Activated naive CD8-positive, alpha-beta T cell treated with anti-CD3 and anti-CD28 coated beads for 36 hours (primary cell): ENCODE data around the gene SSH3. TPM values are rescaled to one million over a fixed set of nuclear protein-coding genes. Genes with fewer than 3 reads are reported as not detected.
A peak's percentile ranks its signal among the peaks of the same experiment; 100 is the strongest.

Source experiments
- DNase-seq: peaks from one replicate; pipeline ENCODE4 v3.0.0; 2021
- H3K27ac Mint-ChIP-seq: one replicate; pipeline ENCODE4 v1.8.0; 2022; ENCODE audit warnings: mild to moderate bottlenecking, moderate library complexity, mixed read lengths
- H3K27me3 Mint-ChIP-seq: one replicate; pipeline ENCODE4 v1.8.0; 2022; ENCODE audit warnings: mild to moderate bottlenecking, mixed read lengths
- H3K36me3 Mint-ChIP-seq: one replicate; pipeline ENCODE4 v1.8.0; 2021; ENCODE audit warnings: mild to moderate bottlenecking, mixed read lengths
- H3K4me1 Mint-ChIP-seq: one replicate; pipeline ENCODE4 v1.8.0; 2021; ENCODE audit warnings: mixed read lengths
- H3K4me3 Mint-ChIP-seq: one replicate; pipeline ENCODE4 v1.8.0; 2022; ENCODE audit warnings: mild to moderate bottlenecking, moderate library complexity, mixed read lengths
- H3K9me3 Mint-ChIP-seq: one replicate; pipeline ENCODE4 v1.8.0; 2022; ENCODE audit warnings: mixed read lengths
- total RNA-seq, 2 experiments: library from RNA; stranded (reverse); gene quantifications; one replicate each; pipeline ENCODE4 v1.2.3, GENCODE V29; 2021

Gene SSH3
- total RNA-seq, 2 experiments from 2014 or later, result 4.6 to 4.7 TPM

- peaks cover 49% of the 10 kb centered on the region for H3K4me1 Mint-ChIP-seq
- H3K4me3 Mint-ChIP-seq, result no peak overlapping the region
- no peaks in the 10 kb centered on the region for H3K9me3 Mint-ChIP-seq
- H3K27me3 Mint-ChIP-seq, result no peaks in the 10 kb centered on the region
- no peak overlapping the region for H3K27ac Mint-ChIP-seq
- DNase-seq, result no peak
- H3K36me3 Mint-ChIP-seq, result no peaks in the 10 kb centered on the region
Measured at GRCh38 chr11:67347964-67348749, 44.8 kb downstream of the SSH3 start.

DNA sequence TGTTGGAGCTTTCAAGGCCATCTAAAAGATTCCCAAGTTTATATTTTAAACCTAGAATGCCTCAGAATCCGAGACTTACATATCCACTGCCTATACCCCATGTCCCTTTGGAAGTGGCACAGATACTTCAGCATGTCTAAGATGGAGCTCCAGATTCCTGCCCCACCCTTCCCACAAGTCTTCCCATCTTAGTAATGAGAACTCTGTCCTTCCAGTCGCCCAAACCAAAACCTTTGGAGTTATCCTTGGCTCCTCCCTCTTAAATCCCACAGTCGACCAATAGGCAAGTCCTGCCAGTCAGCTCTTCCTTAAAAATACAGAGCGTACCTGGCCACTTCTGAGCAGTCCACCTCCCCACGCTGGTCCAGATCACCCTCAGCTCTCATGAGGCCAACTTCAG lies 45.7 kb downstream of the SSH3 start:
- Mint-ChIP-seq H3K36me3 (no peaks in the 10 kb centered on the region), H3K4me3 (no peak overlapping the region), H3K27ac (no peak overlapping the region), H3K4me1 (peaks cover 52% of the 10 kb centered on the region), H3K27me3 (no peaks in the 10 kb centered on the region), H3K9me3 (no peaks in the 10 kb centered on the region)
- no peak for DNase-seq

GRCh38 chr11:67349457-67349856 lies 46.1 kb downstream of the SSH3 start:
- Mint-ChIP-seq H3K4me3 (no peak overlapping the region), H3K27ac (peak overlapping the region; percentile 12), H3K4me1 (peaks cover 53% of the 10 kb centered on the region), H3K27me3 (no peaks in the 10 kb centered on the region), H3K9me3 (no peaks in the 10 kb centered on the region), H3K36me3 (no peaks in the 10 kb centered on the region)
- DNase-seq, result no peak

DNA sequence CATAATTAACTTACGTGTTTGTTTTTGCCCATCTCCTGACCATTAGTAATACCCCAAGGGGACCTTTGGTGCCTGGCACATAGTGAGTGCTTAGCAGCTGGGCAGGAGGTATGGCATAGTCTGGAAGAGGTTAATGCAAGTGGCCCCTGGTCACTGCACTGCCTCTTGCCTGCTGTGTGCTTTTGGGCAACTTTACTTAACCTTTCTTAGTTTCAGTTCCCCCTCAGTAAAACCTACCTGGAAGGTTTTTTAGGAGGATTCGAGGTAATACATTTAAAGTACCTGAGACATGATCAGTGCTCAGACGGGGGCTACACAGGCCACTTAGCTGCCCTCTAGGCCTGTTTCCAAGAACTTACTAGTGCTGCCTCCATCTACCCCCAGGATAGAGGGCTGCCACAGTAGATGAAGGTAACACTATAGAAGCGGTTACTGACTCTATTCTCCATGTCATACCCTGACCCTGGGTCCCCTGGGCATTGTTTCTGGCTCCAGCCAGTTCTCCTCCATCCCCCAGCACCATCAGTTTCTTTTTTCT lies 46.7 kb downstream of the SSH3 start:
- no peaks in the 10 kb centered on the region for H3K27me3 Mint-ChIP-seq
- H3K27ac Mint-ChIP-seq, result peak overlapping the region; percentile 12
- no peaks in the 10 kb centered on the region for H3K9me3 Mint-ChIP-seq
- H3K36me3 Mint-ChIP-seq, result no peaks in the 10 kb centered on the region
- no peak for DNase-seq
- H3K4me1 Mint-ChIP-seq, result peaks cover 54% of the 10 kb centered on the region
- H3K4me3 Mint-ChIP-seq, result no peak overlapping the region

DNA sequence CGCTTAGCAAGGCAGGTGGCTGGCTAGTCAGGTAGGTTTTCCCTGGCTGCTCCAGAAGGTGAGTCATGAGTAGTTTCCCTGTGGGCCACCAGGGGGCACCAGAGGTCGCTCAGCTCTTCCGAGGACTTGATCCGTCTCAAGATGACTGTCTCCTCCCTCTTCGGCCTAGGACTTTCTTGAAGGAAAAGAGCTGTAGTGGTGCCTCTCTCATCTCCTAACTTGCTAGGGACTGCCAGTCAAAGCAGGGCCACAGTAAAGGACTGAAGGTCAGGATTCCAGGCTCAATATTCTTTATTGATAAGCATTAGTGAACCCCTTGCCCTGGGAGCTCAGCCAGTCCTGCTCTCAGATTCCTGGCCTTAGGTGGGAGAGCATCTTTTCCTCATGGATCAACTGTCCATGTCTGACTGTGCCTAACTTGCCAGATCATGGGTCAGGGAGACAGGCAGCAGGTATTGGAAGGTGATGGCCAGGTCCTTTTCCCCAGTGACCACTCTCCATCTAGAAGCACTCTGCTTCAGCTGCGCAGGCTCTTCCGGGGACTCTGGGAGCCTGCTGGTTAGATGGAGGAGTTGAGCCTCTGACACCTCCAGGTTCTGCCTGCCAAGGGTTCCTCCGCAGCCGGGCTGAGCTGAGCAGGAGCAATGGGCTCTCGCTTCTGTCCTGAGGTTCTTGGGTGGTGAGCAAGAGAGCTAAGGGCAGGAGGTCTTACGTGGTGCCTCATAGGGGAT lies 48.1 kb downstream of the SSH3 start:
- peak overlapping the region; percentile 22 for H3K4me3 Mint-ChIP-seq
- H3K9me3 Mint-ChIP-seq, result no peaks in the 10 kb centered on the region
- no peaks in the 10 kb centered on the region for H3K27me3 Mint-ChIP-seq
- H3K27ac Mint-ChIP-seq, result peak overlapping the region; percentile 57
- peaks cover 41% of the 10 kb centered on the region for H3K4me1 Mint-ChIP-seq
- H3K36me3 Mint-ChIP-seq, result no peaks in the 10 kb centered on the region
- peak; percentile 65 for DNase-seq

GRCh38 chr11:67352546-67353316 lies 49.4 kb downstream of the SSH3 start:
- Mint-ChIP-seq H3K4me3 (peak overlapping the region; percentile 98), H3K27me3 (no peaks in the 10 kb centered on the region), H3K4me1 (peaks cover 44% of the 10 kb centered on the region), H3K36me3 (no peaks in the 10 kb centered on the region), H3K9me3 (no peaks in the 10 kb centered on the region), H3K27ac (peak overlapping the region; percentile 98)
- DNase-seq, result no peak

GRCh38 chr11:67353317-67354074 lies 50.2 kb downstream of the SSH3 start, which contains the start of gene POLD4:
Gene POLD4, minus strand, starts transcription at chr11:67353546. Its CDS starts 147 bp downstream, at chr11:67353399.
- no peaks in the 10 kb centered on the region for H3K27me3 Mint-ChIP-seq
- H3K4me1 Mint-ChIP-seq, result peaks cover 40% of the 10 kb centered on the region
- peak within 1 kb of the TSS; percentile 98 for H3K4me3 Mint-ChIP-seq
- H3K27ac Mint-ChIP-seq, result peak within 1 kb of the TSS; percentile 98
- DNase-seq, result peak; percentile 96
- H3K9me3 Mint-ChIP-seq, result no peaks in the 10 kb centered on the region
- H3K36me3 Mint-ChIP-seq, result no peaks in the 10 kb centered on the region

DNA sequence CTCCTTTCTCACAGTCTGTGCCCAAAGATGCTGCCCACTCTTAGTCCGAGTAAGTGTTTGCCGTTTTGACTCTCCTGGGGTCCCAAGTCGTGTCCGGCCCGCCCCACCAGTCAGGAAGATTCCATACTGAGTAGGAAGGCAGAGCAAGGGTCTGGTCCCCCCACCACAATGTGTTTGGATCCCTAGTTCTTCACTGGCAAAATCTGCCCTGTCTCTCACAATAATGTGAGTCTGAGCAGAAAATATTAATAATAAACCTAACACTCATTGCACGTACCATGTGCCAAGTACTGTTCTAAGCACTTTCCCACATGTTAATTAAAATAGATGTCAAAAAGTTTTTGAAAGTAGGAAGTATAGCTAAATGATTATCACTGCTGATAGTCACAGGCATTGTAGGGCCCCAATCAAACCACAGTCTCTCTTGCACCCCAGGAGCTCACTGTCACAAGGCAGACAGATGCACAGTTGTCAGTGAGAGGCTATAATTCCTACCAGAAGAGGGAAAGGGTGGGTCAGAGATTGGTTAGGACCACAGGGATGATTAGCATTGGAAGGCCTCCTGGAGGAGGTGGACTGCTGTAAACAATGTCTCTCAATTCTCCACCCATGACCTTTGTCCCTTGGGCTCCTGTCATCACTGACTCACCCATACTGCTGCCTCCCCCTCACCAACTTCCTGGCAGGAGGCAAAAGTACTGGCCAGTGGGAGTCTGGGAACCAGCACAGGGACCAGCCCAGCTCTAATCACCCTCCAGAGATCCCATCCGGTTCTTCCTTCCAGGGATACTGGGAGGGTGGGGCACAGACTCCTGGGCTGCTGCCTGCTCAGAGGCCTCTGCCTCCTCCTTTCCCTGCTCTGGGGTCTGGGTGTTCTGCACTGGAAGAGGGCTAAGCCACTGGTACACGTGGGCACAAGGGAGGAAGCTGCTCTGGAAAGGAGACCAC lies 51.0 kb downstream of the SSH3 start:
- Mint-ChIP-seq H3K27ac (peak overlapping the region; percentile 79), H3K4me1 (peaks cover 36% of the 10 kb centered on the region), H3K27me3 (no peaks in the 10 kb centered on the region), H3K9me3 (no peaks in the 10 kb centered on the region), H3K36me3 (no peaks in the 10 kb centered on the region), H3K4me3 (peak overlapping the region; percentile 76)
- DNase-seq, result no peak

- no peaks in the 10 kb centered on the region for H3K36me3 Mint-ChIP-seq
- H3K27ac Mint-ChIP-seq, result peak overlapping the region; percentile 61
- DNase-seq, result no peak
- no peak overlapping the region for H3K4me3 Mint-ChIP-seq
- H3K27me3 Mint-ChIP-seq, result no peaks in the 10 kb centered on the region
- H3K9me3 Mint-ChIP-seq, result no peaks in the 10 kb centered on the region
- H3K4me1 Mint-ChIP-seq, result peaks cover 31% of the 10 kb centered on the region
Measured at GRCh38 chr11:67355023-67355793, 51.9 kb downstream of the SSH3 start.

GRCh38 chr11:67355794-67356386 lies 52.6 kb downstream of the SSH3 start:
- Mint-ChIP-seq H3K4me3 (no peak overlapping the region), H3K27ac (no peak overlapping the region), H3K36me3 (no peaks in the 10 kb centered on the region), H3K9me3 (no peaks in the 10 kb centered on the region), H3K27me3 (no peaks in the 10 kb centered on the region), H3K4me1 (peaks cover 30% of the 10 kb centered on the region)
- no peak for DNase-seq

DNA sequence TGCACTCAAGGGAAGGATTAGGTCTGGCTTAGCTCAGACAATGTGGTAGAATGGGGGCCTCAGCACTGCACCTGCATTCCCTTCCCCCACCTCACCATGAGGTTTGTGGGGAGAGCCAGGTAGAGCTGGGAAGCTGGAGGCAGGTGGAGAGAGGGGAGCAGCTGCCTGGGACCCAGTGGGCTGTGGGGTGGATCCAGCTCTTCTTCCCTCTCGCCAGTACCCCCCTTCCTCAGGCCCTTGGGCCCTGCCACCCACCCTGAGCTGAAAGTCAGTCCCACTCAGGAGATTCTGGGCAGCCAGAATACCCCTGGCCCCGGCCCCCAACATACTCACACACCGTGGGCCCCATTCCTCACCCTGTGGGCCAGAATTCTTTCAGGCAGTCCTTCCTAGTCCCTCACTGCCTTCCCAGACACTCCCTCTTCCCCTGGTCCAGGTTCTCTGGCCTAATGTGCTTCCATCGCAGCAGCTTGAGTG lies 53.1 kb downstream of the SSH3 start:
- Mint-ChIP-seq H3K27me3 (no peaks in the 10 kb centered on the region), H3K27ac (peak overlapping the region; percentile 57), H3K36me3 (no peaks in the 10 kb centered on the region), H3K9me3 (no peaks in the 10 kb centered on the region), H3K4me1 (peaks cover 25% of the 10 kb centered on the region), H3K4me3 (no peak overlapping the region)
- DNase-seq, result no peak

DNA sequence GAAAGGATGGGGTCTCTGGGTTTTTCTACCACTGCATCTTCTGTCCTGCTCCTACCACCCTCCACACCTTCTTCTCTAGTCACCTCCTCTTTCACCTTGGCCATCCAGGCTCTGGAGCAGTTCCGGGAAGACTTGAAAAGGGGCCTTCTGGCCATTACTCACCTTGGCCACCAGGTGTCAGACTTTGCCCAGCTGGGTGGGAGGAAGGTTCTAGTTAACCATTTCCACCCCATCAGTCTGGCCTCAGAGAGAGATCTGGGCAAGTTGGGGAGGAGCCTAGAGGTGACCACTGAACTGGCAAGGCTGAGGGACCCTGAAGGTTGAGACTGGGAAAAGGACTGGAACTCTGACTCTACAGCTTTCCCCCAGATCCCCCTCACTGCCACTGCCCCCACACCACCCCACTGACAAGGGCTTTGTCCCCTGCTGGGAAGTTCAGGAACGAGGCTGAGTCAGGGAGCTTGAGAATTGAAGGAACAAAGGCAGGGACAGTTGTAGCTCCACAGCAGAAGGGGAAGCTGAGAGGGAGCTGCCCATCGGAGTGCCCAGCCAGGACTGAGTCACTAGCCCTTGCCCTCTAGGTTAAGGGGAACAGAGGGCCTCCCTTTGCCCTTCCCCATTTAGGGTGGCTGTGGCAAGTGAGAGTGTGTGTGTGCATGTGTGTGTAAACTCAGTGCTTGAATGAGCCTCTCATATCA lies 53.7 kb downstream of the SSH3 start:
- Mint-ChIP-seq H3K4me3 (no peak overlapping the region), H3K36me3 (no peaks in the 10 kb centered on the region), H3K27ac (peak overlapping the region; percentile 57), H3K4me1 (peaks cover 21% of the 10 kb centered on the region), H3K27me3 (no peaks in the 10 kb centered on the region), H3K9me3 (no peaks in the 10 kb centered on the region)
- peak; percentile 69 for DNase-seq
